ENCODE results near the gene DNAJA3. TPM values are rescaled to one million over a fixed set of nuclear protein-coding genes. Genes with fewer than 3 reads are reported as not detected.

Gene DNAJA3
- total and polyA plus RNA-seq, 9 of the 15 experiments (the other 6 are each of a cell fraction or from before 2014, with no cell fraction given), result 8.1 to 105 (median 79.0) TPM

DNA sequence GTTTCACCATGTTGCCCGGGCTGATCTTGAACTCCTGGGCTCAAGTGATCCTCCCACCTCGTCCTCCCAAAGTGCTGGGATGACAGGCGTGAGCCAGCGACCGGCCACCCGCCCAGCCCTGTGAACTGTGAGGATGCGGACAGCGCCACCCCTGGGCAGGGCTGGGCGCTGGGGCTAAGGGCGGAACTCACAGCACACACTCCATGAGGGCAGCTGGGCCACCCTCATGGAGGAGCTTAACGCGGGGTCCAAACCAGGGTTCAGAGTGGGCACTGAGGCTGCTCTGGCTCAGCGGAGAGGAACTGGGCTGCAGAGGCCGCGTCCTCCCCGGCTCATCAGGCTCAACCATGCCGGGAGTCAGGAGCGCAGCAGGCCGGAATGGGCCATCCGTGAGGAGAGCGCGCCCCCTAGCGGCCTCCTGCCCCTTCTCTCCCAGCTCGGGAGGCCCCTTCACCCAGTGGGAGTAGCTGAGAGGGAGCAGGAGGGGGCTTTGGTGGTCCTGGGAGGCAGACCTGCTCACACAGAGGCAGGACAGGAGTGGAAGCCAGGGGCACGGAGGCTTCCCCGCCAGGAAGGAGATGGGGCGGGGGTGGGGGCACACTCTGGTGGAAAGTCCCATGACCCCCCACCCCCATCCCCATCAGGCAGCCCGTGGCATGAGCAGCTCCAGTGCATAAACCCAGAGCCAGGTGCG, 23.1 kb upstream of the DNAJA3 start (continued):
- TF ChIP-seq, protein P1, sequence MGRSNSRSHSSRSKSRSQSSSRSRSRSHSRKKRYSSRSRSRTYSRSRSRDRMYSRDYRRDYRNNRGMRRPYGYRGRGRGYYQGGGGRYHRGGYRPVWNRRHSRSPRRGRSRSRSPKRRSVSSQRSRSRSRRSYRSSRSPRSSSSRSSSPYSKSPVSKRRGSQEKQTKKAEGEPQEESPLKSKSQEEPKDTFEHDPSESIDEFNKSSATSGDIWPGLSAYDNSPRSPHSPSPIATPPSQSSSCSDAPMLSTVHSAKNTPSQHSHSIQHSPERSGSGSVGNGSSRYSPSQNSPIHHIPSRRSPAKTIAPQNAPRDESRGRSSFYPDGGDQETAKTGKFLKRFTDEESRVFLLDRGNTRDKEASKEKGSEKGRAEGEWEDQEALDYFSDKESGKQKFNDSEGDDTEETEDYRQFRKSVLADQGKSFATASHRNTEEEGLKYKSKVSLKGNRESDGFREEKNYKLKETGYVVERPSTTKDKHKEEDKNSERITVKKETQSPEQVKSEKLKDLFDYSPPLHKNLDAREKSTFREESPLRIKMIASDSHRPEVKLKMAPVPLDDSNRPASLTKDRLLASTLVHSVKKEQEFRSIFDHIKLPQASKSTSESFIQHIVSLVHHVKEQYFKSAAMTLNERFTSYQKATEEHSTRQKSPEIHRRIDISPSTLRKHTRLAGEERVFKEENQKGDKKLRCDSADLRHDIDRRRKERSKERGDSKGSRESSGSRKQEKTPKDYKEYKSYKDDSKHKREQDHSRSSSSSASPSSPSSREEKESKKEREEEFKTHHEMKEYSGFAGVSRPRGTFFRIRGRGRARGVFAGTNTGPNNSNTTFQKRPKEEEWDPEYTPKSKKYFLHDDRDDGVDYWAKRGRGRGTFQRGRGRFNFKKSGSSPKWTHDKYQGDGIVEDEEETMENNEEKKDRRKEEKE (IDR thresholded peaks at IDR 0.05; ENCODE audit: borderline replicate concordance in 1 of 2, control insufficient read depth in 1 of 2, low read depth in 2 of 2, low read length in 1 of 2), result no peak
- TF ChIP-seq ZNF431 (CRISPR knock-in tag; IDR thresholded peaks at IDR 0.05), result no peak
- TF ChIP-seq DEAF1 (CRISPR knock-in tag; IDR thresholded peaks at IDR 0.05), result peak; percentile 92
- no peak for TF ChIP-seq PHTF2 (CRISPR knock-in tag; IDR thresholded peaks at IDR 0.05)
- TF ChIP-seq GTF2B (IDR thresholded peaks at IDR 0.05; ENCODE audit: extremely low read depth, insufficient read length), result no peak
- TF ChIP-seq NBN (IDR thresholded peaks at IDR 0.05; ENCODE audit: low read depth), result peak; percentile 68; the same call in 1 of the 2 replicates
- no peak for TF ChIP-seq C11orf30 (IDR thresholded peaks at IDR 0.05; ENCODE audit: low read depth)
- TF ChIP-seq ZNF280B (CRISPR knock-in tag; IDR thresholded peaks at IDR 0.05), result no peak
- TF ChIP-seq ZNF717 (CRISPR knock-in tag; IDR thresholded peaks at IDR 0.05), result no peak
- peak; percentile 50; the same call in 1 of the 2 replicates for TF ChIP-seq RBFOX2 (IDR thresholded peaks at IDR 0.05; ENCODE audit: low read depth, low read length)
- peak; percentile 62 to 74 for TF ChIP-seq MAZ (CRISPR knock-in tag; conservative IDR thresholded peaks at IDR 0.05 in 1 of 2, IDR thresholded peaks at IDR 0.05 in 1 of 2)
